OCI-LY7 (cell line): Measurements from ENCODE around the gene FSD1L.

Experiments used
- EZH2phosphoT487 ChIP-seq: fragments of 200-600 bp; sonication (generic); IDR thresholded peaks from 2 replicates; pipeline ENCODE4 v1.6.1; 2018; ENCODE audit warnings: low read depth, borderline replicate concordance, mild to moderate bottlenecking, mixed run types, antibody characterized with exemption, low read length, moderate library complexity, mixed read lengths
- TF ChIP-seq, protein P1 (sequence below): fragments of 200-600 bp; sonication (generic); conservative IDR thresholded peaks from 2 replicates; pipeline ENCODE4 v1.5.1; 2014; ENCODE audit warnings: mild to moderate bottlenecking, antibody characterized with exemption, low read length, moderate library complexity, mixed read lengths

- TF ChIP-seq, protein P1, sequence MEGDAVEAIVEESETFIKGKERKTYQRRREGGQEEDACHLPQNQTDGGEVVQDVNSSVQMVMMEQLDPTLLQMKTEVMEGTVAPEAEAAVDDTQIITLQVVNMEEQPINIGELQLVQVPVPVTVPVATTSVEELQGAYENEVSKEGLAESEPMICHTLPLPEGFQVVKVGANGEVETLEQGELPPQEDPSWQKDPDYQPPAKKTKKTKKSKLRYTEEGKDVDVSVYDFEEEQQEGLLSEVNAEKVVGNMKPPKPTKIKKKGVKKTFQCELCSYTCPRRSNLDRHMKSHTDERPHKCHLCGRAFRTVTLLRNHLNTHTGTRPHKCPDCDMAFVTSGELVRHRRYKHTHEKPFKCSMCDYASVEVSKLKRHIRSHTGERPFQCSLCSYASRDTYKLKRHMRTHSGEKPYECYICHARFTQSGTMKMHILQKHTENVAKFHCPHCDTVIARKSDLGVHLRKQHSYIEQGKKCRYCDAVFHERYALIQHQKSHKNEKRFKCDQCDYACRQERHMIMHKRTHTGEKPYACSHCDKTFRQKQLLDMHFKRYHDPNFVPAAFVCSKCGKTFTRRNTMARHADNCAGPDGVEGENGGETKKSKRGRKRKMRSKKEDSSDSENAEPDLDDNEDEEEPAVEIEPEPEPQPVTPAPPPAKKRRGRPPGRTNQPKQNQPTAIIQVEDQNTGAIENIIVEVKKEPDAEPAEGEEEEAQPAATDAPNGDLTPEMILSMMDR, result no peak
- TF ChIP-seq EZH2phosphoT487, result no peak
These were observed 49.9 kb downstream of the FSD1L start for GRCh38 chr9:105497704-105498103.
